PFSK-1 (cell line): ENCODE data around the gene CHD9NB.

Experiments
- FOXP2 ChIP-seq: optimal IDR thresholded peaks from 2 replicates; pipeline ENCODE3; 2011; ENCODE audit warnings: borderline replicate concordance, control low read depth, inconsistent platforms; ENCODE audit not compliant: insufficient read depth; ENCODE audit errors: extremely low read length, extremely low read depth
- POLR2AphosphoS5 ChIP-seq: IDR thresholded peaks from 2 replicates; pipeline ENCODE4 v1.6.1; 2012; ENCODE audit warnings: low read depth, mild to moderate bottlenecking, control low read depth, low read length, moderate library complexity
- SIN3A ChIP-seq: IDR thresholded peaks from 2 replicates; pipeline ENCODE4 v1.6.1; 2012; ENCODE audit warnings: mild to moderate bottlenecking, low read length, moderate library complexity, borderline replicate concordance; ENCODE audit not compliant: insufficient read depth
- TAF1 ChIP-seq: IDR thresholded peaks from 2 replicates; pipeline ENCODE4 v1.6.1; 2012; ENCODE audit warnings: low read length, control low read depth, borderline replicate concordance; ENCODE audit not compliant: insufficient read depth
- TF ChIP-seq, protein P1 (sequence below), 2 experiments: IDR thresholded peaks; 2 replicates each; pipeline versions ENCODE4 v1.6.1 to v1.8.0; 2011 to 2012; ENCODE audit warnings: low read depth in 2 of 2, low read length in 2 of 2, control low read depth in 1 of 2, inconsistent platforms in 1 of 2, mild to moderate bottlenecking in 1 of 2, moderate library complexity in 1 of 2; ENCODE audit not compliant: insufficient read depth in 1 of 2

Gene CHD9NB

GRCh38 chr16:53065461-53066061 is 12.9 kb upstream of the CHD9NB start:
- TF ChIP-seq FOXP2 (no peak), TAF1 (no peak), POLR2AphosphoS5 (no peak), SIN3A (no peak)
- TF ChIP-seq, protein P1, sequence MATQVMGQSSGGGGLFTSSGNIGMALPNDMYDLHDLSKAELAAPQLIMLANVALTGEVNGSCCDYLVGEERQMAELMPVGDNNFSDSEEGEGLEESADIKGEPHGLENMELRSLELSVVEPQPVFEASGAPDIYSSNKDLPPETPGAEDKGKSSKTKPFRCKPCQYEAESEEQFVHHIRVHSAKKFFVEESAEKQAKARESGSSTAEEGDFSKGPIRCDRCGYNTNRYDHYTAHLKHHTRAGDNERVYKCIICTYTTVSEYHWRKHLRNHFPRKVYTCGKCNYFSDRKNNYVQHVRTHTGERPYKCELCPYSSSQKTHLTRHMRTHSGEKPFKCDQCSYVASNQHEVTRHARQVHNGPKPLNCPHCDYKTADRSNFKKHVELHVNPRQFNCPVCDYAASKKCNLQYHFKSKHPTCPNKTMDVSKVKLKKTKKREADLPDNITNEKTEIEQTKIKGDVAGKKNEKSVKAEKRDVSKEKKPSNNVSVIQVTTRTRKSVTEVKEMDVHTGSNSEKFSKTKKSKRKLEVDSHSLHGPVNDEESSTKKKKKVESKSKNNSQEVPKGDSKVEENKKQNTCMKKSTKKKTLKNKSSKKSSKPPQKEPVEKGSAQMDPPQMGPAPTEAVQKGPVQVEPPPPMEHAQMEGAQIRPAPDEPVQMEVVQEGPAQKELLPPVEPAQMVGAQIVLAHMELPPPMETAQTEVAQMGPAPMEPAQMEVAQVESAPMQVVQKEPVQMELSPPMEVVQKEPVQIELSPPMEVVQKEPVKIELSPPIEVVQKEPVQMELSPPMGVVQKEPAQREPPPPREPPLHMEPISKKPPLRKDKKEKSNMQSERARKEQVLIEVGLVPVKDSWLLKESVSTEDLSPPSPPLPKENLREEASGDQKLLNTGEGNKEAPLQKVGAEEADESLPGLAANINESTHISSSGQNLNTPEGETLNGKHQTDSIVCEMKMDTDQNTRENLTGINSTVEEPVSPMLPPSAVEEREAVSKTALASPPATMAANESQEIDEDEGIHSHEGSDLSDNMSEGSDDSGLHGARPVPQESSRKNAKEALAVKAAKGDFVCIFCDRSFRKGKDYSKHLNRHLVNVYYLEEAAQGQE (IDR thresholded peaks at IDR 0.05; ENCODE audit: insufficient read depth in 1 of 2, low read depth in 2 of 2, low read length in 2 of 2): no peak

- TF ChIP-seq, protein P1 (IDR thresholded peaks at IDR 0.05; ENCODE audit: insufficient read depth in 1 of 2, low read depth in 2 of 2, low read length in 2 of 2): no peak
- TF ChIP-seq POLR2AphosphoS5: no peak
- no peak for TF ChIP-seq TAF1
- TF ChIP-seq SIN3A: no peak
- TF ChIP-seq FOXP2: no peak
Observed at GRCh38 chr16:53064081-53064578, 11.4 kb upstream of the CHD9NB start.

DNA sequence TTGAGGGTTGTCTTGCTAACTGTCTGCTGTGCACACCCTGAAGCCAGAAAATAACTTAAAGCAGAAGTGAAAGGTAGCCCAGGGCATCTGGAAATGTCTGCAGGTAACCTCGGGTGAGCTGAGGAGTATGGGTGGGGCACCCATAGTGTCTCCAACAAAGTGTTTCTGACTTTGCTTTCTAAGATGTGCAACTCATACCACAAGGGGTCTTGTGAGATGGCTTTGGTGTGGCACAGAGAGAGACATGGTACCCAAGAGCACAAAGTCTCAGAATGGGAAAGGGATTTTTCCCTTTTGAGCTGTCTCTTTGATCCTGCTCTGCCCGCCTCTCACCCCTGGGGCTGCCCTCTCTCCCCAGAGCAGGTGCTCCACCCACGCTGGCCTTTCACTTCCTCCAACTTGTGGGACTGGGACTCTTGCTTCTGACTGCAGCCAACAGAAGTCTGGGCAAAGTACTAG is 9.0 kb upstream of the CHD9NB start:
- TF ChIP-seq FOXP2 (no peak), TAF1 (no peak), POLR2AphosphoS5 (no peak)

DNA sequence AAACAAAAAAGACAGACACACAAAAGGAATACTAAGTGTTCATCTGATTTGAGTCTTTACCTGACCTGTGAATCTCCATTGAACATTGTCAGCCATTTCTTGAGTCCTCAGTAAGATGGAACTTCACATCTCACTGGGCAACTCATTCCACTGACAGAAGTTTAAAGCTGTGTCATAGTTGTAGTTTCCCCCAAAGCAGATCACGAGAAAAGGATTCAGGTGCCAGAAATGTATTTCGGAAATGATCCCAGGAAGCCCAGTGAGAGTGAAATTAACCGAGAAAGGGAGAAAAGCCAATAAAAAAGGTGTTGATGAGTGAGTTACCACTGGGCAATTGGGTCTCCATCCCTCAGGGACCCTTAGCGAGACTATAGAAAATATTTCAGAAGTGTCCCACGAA is 8.6 kb upstream of the CHD9NB start:
- TF ChIP-seq TAF1: no peak
- TF ChIP-seq POLR2AphosphoS5: no peak
- no peak for TF ChIP-seq SIN3A
- TF ChIP-seq FOXP2: no peak
- TF ChIP-seq, protein P1 (IDR thresholded peaks at IDR 0.05; ENCODE audit: insufficient read depth in 1 of 2, low read depth in 2 of 2, low read length in 2 of 2): no peak

DNA sequence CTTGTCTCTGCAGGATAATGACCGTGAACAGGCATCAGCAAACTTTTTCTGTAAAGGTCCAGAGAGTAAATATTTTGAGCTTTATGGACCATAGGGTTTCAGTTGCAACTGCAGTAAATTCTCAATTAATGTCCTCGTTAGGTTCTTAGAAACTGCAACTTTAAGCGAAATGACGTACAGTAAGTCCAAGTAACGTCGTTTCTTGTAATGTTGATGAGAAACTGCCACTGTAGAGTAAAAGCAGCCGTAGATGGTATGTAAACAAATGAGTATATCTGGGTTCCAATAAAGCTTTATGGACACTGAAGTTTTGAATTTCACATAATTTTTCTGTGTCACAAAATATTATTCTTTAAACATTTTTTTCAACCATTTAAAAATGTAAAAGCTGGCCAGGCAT is 7.0 kb upstream of the CHD9NB start:
- TF ChIP-seq SIN3A (no peak), FOXP2 (no peak), POLR2AphosphoS5 (no peak), TAF1 (no peak)
- TF ChIP-seq, protein P1 (IDR thresholded peaks at IDR 0.05; ENCODE audit: insufficient read depth in 1 of 2, low read depth in 2 of 2, low read length in 2 of 2): no peak
